Common myeloid progenitor, CD34-positive (primary cell): Measurements from ENCODE around the gene CCDC3.

ENCODE experiments used
- CTCF ChIA-PET: fragments of 350-600 bp; sonication (Branson Sonifier 250); formaldehyde crosslinking; loops from one replicate; lab custom pipeline; 2021; ENCODE audit warnings: antibody characterized with exemption; lab: Charles Lee
- POLR2A ChIA-PET: fragments of 350-600 bp; sonication (Branson Sonifier 250); formaldehyde crosslinking; loops from one replicate; lab custom pipeline; 2021; ENCODE audit warnings: antibody characterized with exemption; lab: Charles Lee
- DNase-seq, 3 donors: peaks; one replicate each; pipeline versions ENCODE4 v3.0.0 to v3.0.0-alpha.2; 2013
- H3K27ac ChIP-seq, 2 experiments: 1 replicate in 1 of 2; 2 replicates in 1 of 2; pipeline ENCODE4 v1.7.0; 2013; ENCODE audit warnings: inconsistent platforms in 2 of 2, low read length in 2 of 2, mild to moderate bottlenecking in 2 of 2, low read depth in 1 of 2, moderate library complexity in 1 of 2; ENCODE audit not compliant: severe bottlenecking in 2 of 2, insufficient read depth in 1 of 2, poor library complexity in 1 of 2
- H3K27me3 ChIP-seq, 5 experiments: replicated peaks in 2 of 5; 1 replicate in 3 of 5; 2 replicates in 2 of 5; pipeline versions ENCODE4 v1.6.1 to v1.7.0; 2013; ENCODE audit warnings: low read length in 4 of 5, mild to moderate bottlenecking in 2 of 5, moderate library complexity in 2 of 5, inconsistent platforms in 1 of 5; ENCODE audit not compliant: insufficient read depth in 5 of 5, control insufficient read depth in 4 of 5
- H3K36me3 ChIP-seq, 4 experiments: 1 replicate in 2 of 4; 2 replicates in 2 of 4; pipeline versions ENCODE4 v1.6.1 to v1.7.0; 2013; ENCODE audit warnings: low read length in 3 of 4, control low read depth in 1 of 4, mild to moderate bottlenecking in 1 of 4; ENCODE audit not compliant: control insufficient read depth in 4 of 4, insufficient read depth in 4 of 4
- H3K4me1 ChIP-seq, 4 experiments: 1 replicate in 3 of 4; 2 replicates in 1 of 4; pipeline versions ENCODE4 v1.6.1 to v1.7.1; 2013; ENCODE audit warnings: low read length in 3 of 4, mild to moderate bottlenecking in 3 of 4, control low read depth in 1 of 4, inconsistent platforms in 1 of 4, moderate library complexity in 1 of 4; ENCODE audit not compliant: control insufficient read depth in 4 of 4, insufficient read depth in 4 of 4; ENCODE audit errors: control extremely low read depth in 1 of 4
- H3K4me3 ChIP-seq, 7 experiments: 1 replicate in 4 of 7; 2 replicates in 3 of 7; pipeline versions ENCODE4 v1.5.1 to v1.7.0; 2013; ENCODE audit warnings: mild to moderate bottlenecking in 7 of 7, low read length in 6 of 7, moderate library complexity in 6 of 7, inconsistent platforms in 2 of 7, low read depth in 2 of 7, control low read depth in 1 of 7; ENCODE audit not compliant: insufficient read depth in 4 of 7, control insufficient read depth in 1 of 7; ENCODE audit errors: extremely low read depth in 1 of 7
- H3K9me3 ChIP-seq, 5 experiments: 1 replicate in 4 of 5; 2 replicates in 1 of 5; pipeline versions ENCODE4 v1.6.1 to v1.7.1; 2013; ENCODE audit warnings: low read length in 4 of 5, mild to moderate bottlenecking in 2 of 5, inconsistent platforms in 1 of 5, low read depth in 1 of 5, moderate library complexity in 1 of 5; ENCODE audit not compliant: control insufficient read depth in 4 of 5, insufficient read depth in 2 of 5; ENCODE audit errors: control extremely low read depth in 1 of 5
- WGBS: methylation state at CpG from one replicate; pipeline ENCODE4 v1.1.5; 2013; ENCODE audit not compliant: insufficient coverage; 5-methylcytosine and 5-hydroxymethylcytosine counted together

The CCDC3 gene

DNA sequence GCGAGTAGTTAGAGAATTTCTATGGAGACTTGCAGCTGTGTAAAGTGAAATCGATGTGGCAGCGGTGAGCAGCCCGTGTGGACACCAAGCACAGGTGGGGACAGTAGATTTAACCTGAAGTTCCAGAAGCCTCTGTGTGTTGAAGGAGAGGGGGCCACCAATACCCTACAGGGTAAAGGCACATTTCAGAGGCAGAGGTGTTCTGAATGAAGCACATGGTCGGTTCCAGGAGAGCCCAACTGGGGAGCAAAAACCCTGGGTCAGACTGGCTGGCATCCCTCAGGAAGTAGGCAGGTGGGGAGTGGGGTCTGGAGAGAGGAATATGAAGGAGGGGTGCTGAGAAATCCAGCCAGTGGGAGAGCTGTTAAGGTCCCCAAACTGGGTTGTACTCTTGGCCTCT lies 76.6 kb downstream of the CCDC3 start:
- Histone ChIP-seq H3K27me3 (no peaks in the 10 kb centered on the region), H3K9me3 (peaks cover 0 to 16% (median 0%) of the 10 kb centered on the region in 5 experiments), H3K36me3 (no peaks in the 10 kb centered on the region), H3K4me3 (no peak overlapping the region), H3K4me1 (no peaks in the 10 kb centered on the region), H3K27ac (no peak overlapping the region)
- ChIA-PET CTCF (no interaction called here), POLR2A (no interaction called here)
- DNase-seq, result no peak
- WGBS, result 100% methylated on average over 4 of the region's 5 CpGs

DNA sequence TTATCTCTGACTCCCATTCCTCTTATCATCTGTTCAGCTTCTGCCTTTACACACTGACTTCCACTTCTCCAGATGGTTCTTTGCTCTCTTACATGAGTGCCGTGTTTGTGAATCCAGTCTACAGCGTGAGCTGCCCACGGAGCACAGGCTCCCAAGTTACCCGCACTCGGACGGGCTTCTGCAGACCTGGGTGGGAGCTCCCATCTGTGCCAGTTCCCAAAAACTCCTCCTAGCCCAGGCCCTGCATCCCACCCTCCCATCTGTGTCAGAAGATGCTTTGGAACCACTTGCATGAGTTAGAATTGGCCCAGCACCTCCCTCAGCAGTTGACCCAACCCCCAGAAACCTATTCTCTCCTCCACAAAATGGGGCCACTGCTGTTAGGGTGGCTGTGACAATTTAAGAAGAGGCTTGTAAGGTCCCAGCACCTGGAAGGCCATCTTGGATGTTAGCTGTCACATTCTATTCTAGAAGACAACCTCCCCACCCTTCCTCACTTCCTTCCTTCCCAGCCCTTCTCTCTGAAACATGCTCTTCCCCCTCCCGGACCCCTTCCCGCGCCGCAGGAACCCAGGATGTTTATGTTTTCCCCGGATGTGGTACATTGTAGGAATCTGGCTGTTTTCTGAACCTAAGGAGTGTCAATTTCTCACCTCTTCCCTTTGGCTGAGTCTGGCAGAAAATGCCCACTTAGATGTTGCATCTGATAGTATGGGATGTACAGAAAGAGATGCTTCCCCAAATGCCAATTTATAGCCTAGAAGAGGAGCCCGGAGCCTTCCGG lies 79.2 kb downstream of the CCDC3 start:
- H3K9me3 ChIP-seq, result peaks cover 0 to 7% (median 0%) of the 10 kb centered on the region in 5 experiments
- no peak overlapping the region for H3K4me3 ChIP-seq
- ChIA-PET CTCF (no interaction called here), POLR2A (no interaction called here)
- no peaks in the 10 kb centered on the region for H3K36me3 ChIP-seq
- no peak for DNase-seq
- no peaks in the 10 kb centered on the region for H3K27me3 ChIP-seq
- no peak overlapping the region for H3K27ac ChIP-seq
- no peaks in the 10 kb centered on the region for H3K4me1 ChIP-seq
- WGBS, result 74% methylated on average over 3 of the region's 13 CpGs

DNA sequence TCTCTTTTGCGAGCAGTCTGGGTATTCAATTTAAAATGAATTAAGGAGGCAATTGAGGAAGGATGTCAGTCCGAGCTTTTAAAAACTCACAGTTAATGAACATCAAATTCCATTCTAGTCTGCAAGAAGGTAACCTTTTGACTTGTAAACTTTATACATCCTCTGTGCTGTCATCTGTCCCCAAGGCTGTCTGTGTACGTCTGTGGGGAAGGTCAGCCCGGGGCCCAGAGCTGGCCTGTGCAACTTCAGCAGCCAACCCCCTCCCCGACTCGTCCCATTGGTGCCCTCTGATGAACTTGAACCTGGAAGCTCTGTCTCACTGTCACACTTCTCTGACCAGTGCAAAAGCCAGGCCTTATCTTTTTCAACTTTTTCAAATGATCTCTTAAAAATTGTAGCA lies 80.3 kb downstream of the CCDC3 start:
- ChIA-PET CTCF (interaction anchor here (0.7 kb wide), 1 partner anchor 8 kb away, joined by 3 read pairs; no protein-coding TSS in a partner anchor), POLR2A (interaction anchor here (0.7 kb wide), 1 partner anchor 16 kb away, joined by 3 read pairs; no protein-coding TSS in a partner anchor)
- no peaks in the 10 kb centered on the region for H3K4me1 ChIP-seq
- H3K27ac ChIP-seq, result no peak overlapping the region
- H3K36me3 ChIP-seq, result no peaks in the 10 kb centered on the region
- WGBS, result 100% methylated on average over 4 of the region's 6 CpGs
- DNase-seq, result no peak
- no peak overlapping the region for H3K4me3 ChIP-seq
- no peaks in the 10 kb centered on the region for H3K27me3 ChIP-seq
- peaks cover 0 to 3% (median 0%) of the 10 kb centered on the region in 5 experiments for H3K9me3 ChIP-seq

DNA sequence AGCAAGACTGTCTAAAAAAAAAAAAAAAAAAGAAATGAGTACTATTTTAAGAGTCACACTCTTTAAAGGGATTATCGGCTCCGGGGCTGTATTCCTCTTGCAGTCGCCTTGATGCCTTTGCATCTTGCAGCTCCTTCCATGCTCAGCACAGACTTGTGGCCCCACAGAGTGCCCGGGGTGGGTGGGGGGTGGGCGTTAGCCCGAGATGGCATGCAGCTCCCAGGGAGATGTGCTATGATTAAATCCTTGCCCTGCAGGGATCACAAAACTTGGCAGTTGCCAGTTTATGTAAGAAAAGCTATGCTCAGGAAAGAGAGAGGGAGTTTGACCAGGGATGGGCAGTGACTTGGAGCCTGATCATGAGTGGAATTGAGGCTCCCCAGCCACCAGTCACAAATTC lies 81.9 kb downstream of the CCDC3 start:
- Histone ChIP-seq H3K36me3 (no peaks in the 10 kb centered on the region), H3K27ac (no peak overlapping the region), H3K9me3 (no peaks in the 10 kb centered on the region), H3K27me3 (no peaks in the 10 kb centered on the region), H3K4me3 (no peak overlapping the region), H3K4me1 (no peaks in the 10 kb centered on the region)
- POLR2A ChIA-PET, result no interaction called here
- DNase-seq, result no peak
- CTCF ChIA-PET, result interaction anchor here (0.7 kb wide), 1 partner anchor 1189 kb away, joined by 3 read pairs; no protein-coding TSS in a partner anchor
- WGBS, result 88% methylated on average over 4 of the region's 6 CpGs

DNA sequence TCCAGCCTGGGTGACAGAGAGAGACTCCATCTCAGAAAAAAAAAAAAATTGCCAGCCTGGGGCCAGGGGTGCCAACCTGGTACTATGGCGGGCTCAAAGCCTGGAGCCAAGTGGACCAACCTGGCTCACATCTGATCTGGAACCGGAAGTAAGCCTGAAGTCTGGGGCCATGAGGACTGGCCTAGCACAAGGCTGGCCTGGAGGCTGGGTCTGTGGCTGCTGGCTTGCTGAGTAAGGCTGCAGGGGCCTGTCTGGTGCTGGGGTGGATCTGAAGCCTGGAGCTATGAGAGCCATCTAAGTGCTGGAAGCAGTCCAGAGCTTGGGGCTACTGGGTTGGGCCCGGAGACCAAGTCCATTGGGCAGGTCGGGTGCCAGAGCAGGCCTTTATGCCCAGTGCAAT lies 84.9 kb downstream of the CCDC3 start:
- ChIA-PET POLR2A (interaction anchor here (0.6 kb wide), 1 partner anchor 46 kb away, joined by 3 read pairs; no protein-coding TSS in a partner anchor), CTCF (interaction anchor here (1.6 kb wide), 1 partner anchor 11 kb away, joined by 4 read pairs; no protein-coding TSS in a partner anchor)
- 86% methylated on average over 3 of the region's 4 CpGs for WGBS

DNA sequence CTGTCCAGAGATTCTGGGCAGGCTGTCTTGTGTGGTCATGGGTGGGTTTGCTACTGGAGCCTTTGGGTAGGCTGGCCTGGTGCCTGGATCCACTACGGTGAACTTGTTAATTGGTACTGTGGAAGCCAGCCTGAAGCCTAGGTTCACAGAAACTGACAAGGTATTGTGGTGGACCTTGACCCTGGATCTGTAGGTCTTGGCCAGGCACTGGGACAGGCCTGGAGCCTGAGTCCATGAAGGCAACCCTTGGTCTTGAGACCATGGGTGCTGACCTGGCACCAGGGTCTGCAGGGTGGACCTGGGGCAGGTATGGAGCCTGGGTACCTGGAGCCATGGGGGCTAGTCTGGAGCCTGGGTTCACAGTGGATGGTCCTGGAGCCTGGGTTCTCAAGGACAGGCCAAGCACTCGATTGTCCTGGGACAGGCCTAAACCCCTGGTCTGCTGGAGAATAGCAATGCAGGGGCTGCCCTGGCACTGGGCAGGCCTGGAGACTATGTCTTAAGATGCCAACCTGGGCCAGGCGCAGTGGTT lies 85.8 kb downstream of the CCDC3 start:
- DNase-seq, result no peak
- 100% methylated on average over 3 of the region's 3 CpGs for WGBS
- Histone ChIP-seq H3K4me3 (no peak overlapping the region), H3K27ac (no peak overlapping the region), H3K9me3 (no peaks in the 10 kb centered on the region), H3K36me3 (no peaks in the 10 kb centered on the region), H3K4me1 (no peaks in the 10 kb centered on the region), H3K27me3 (no peaks in the 10 kb centered on the region)
- ChIA-PET POLR2A (no interaction called here), CTCF (no interaction called here)

More for the DNA sequence above, 84.9 kb downstream of the CCDC3 start:
- H3K27ac ChIP-seq, result no peak overlapping the region
- no peaks in the 10 kb centered on the region for H3K27me3 ChIP-seq
- no peaks in the 10 kb centered on the region for H3K9me3 ChIP-seq
- H3K36me3 ChIP-seq, result no peaks in the 10 kb centered on the region
- DNase-seq, result no peak
- H3K4me1 ChIP-seq, result no peaks in the 10 kb centered on the region
- no peak overlapping the region for H3K4me3 ChIP-seq

DNA sequence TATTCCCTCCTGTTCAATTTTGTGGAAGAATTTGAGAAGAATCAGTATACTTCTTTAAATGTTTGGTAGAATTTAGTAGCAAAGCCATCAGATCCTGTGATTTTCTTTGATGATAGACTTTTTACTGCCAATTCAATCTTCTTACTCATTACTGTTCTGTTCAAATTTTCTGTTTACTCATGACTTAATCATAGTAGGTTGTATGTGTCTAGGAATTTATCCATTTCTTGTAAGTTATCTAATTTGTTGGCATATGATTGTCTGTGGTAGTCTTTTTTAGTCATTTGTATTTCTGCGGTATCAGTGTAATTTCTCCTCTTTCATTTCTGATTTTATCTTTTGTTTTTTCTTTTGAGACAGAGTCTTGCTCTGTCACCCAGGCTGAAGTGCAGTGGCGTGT lies 87.4 kb downstream of the CCDC3 start:
- DNase-seq, result no peak
- Histone ChIP-seq H3K9me3 (no peaks in the 10 kb centered on the region), H3K27ac (no peak overlapping the region), H3K4me1 (no peaks in the 10 kb centered on the region), H3K4me3 (no peak overlapping the region), H3K36me3 (no peaks in the 10 kb centered on the region), H3K27me3 (peaks cover 0 to 3% (median 0%) of the 10 kb centered on the region in 5 experiments)
- WGBS, result 95% methylated on average over 2 of the region's 2 CpGs
- ChIA-PET CTCF (interaction anchor here (1.0 kb wide), 1 partner anchor 20 kb away, joined by 4 read pairs; no protein-coding TSS in a partner anchor), POLR2A (no interaction called here)
